GM12878 (cell line): ENCODE data around the gene L1CAM. TPM values are rescaled to one million over a fixed set of nuclear protein-coding genes. Genes with fewer than 3 reads are reported as not detected.

Experiments used
- ATAC-seq: fragments of 200-7000 bp; cut with Tn5 transposase; 3 replicates; pipeline ENCODE4 v1.9.1; 2020; ENCODE audit warnings: mild to moderate bottlenecking, moderate library complexity
- BruUV-seq: library from RNA; stranded (reverse); fragments of 400-500 nt; replicated peaks from 2 replicates; lab custom pipeline; 2021; lab: Mats Ljungman, UMichigan
- CTCF ChIA-PET: fragments of 300-600 bp; sonication (Branson Sonifier 250); formaldehyde crosslinking; extraction: SDS; loops from one replicate; lab custom pipeline; 2021; ENCODE audit warnings: inconsistent platforms; lab: Yijun Ruan, JAX
- POLR2A ChIA-PET: fragments of 350-600 bp; formaldehyde crosslinking; extraction: SDS; loops from one replicate; lab custom pipeline; 2021; ENCODE audit warnings: inconsistent platforms; lab: Charles Lee
- RAD21 ChIA-PET: fragments of 300-600 bp; sonication (Branson Sonifier 250); formaldehyde crosslinking; loops from one replicate; lab custom pipeline; 2023; ENCODE audit warnings: antibody characterized with exemption; ENCODE audit not compliant: unreplicated experiment; lab: Charles Lee
- SMC1A ChIA-PET: fragments of 300-600 bp; sonication (Branson Sonifier 250); formaldehyde crosslinking; loops from one replicate; lab custom pipeline; 2023; ENCODE audit not compliant: unreplicated experiment, uncharacterized antibody; lab: Charles Lee
- DNase-seq: peaks from one replicate; pipeline ENCODE4 v3.0.0-alpha.2; 2011; ENCODE audit warnings: low read depth, low spot score
- FAIRE-seq: peaks from 3 replicates; lab custom pipeline; 2011; peaks lifted over from hg19 to GRCh38; lab: Jason Lieb, UNC
- H2AFZ ChIP-seq: 2 replicates; pipeline ENCODE4 v1.6.0; 2011; ENCODE audit warnings: low read depth, low read length, control low read depth; ENCODE audit not compliant: control insufficient read depth
- H3K27ac ChIP-seq: 2 replicates; pipeline ENCODE4 v1.5.1; 2011; ENCODE audit warnings: control low read depth; ENCODE audit not compliant: control insufficient read depth, insufficient read depth
- H3K27me3 ChIP-seq, 2 experiments: replicated peaks in 1 of 2; 2 replicates each; pipeline versions ENCODE4 v1.6.0 to v1.6.1; 2011; ENCODE audit warnings: low read length in 1 of 2; ENCODE audit not compliant: control insufficient read depth in 2 of 2, insufficient read depth in 2 of 2
- H3K36me3 ChIP-seq, 2 experiments: 2 replicates each; pipeline ENCODE4 v1.5.1; 2011; ENCODE audit warnings: low read length in 1 of 2; ENCODE audit not compliant: control insufficient read depth in 2 of 2, insufficient read depth in 2 of 2
- H3K4me1 ChIP-seq: 2 replicates; pipeline ENCODE4 v1.6.1; 2011; ENCODE audit warnings: mild to moderate bottlenecking, low read length, moderate library complexity, mixed read lengths; ENCODE audit not compliant: control insufficient read depth, insufficient read depth
- H3K4me2 ChIP-seq: 2 replicates; pipeline ENCODE4 v1.6.0; 2011; ENCODE audit warnings: control low read depth; ENCODE audit not compliant: control insufficient read depth, insufficient read depth
- H3K4me3 ChIP-seq: fragments of 200-600 bp; sonication (generic); 2 replicates; pipeline ENCODE4 v1.5.1; 2016
- H3K79me2 ChIP-seq: 2 replicates; pipeline ENCODE4 v1.6.0; 2011; ENCODE audit warnings: low read length; ENCODE audit not compliant: control insufficient read depth, insufficient read depth
- H3K9ac ChIP-seq: 2 replicates; pipeline ENCODE4 v1.8.0; 2011; ENCODE audit warnings: low read length, control low read depth, mixed read lengths; ENCODE audit not compliant: control insufficient read depth, insufficient read depth
- H3K9me3 ChIP-seq: replicated peaks from 3 replicates; pipeline ENCODE4 v1.5.1; 2011; ENCODE audit warnings: mild to moderate bottlenecking, low read length; ENCODE audit not compliant: control insufficient read depth, insufficient read depth
- H4K20me1 ChIP-seq: 2 replicates; pipeline ENCODE4 v1.6.0; 2011; ENCODE audit not compliant: control insufficient read depth, insufficient read depth
- ATF7 ChIP-seq: fragments of 450-650 bp; IDR thresholded peaks from 2 replicates; pipeline ENCODE4 v1.6.1; 2016; ENCODE audit warnings: low read depth, mild to moderate bottlenecking
- BHLHE40 ChIP-seq, 2 experiments: fragments of 450-650 bp in 1 of 2; IDR thresholded peaks; 2 replicates each; pipeline ENCODE4 v1.6.1; 2011 to 2017; ENCODE audit warnings: low read depth in 2 of 2, borderline replicate concordance in 1 of 2, improper control_type of control experiment in 1 of 2, low read length in 1 of 2, mild to moderate bottlenecking in 1 of 2
- ETV6 ChIP-seq, 2 experiments: fragments of 450-650 bp in 1 of 2; IDR thresholded peaks in 1 of 2; conservative IDR thresholded peaks in 1 of 2; 2 replicates each; pipeline ENCODE4 v1.6.1; 2014; ENCODE audit warnings: antibody characterized with exemption in 1 of 2, borderline replicate concordance in 1 of 2, low read depth in 1 of 2, mild to moderate bottlenecking in 1 of 2, moderate library complexity in 1 of 2
- HDAC2 ChIP-seq: fragments of 200-600 bp; sonication (generic); IDR thresholded peaks from 2 replicates; pipeline ENCODE4 v1.6.1; 2017
- IKZF2 ChIP-seq, 2 experiments: fragments of 450-650 bp; IDR thresholded peaks; 2 replicates each; pipeline ENCODE4 v1.6.1; 2017; ENCODE audit warnings: mild to moderate bottlenecking in 2 of 2, moderate library complexity in 2 of 2
- MXI1 ChIP-seq: fragments of 150-350 bp; IDR thresholded peaks from 2 replicates; pipeline ENCODE4 v1.6.1; 2011; ENCODE audit warnings: low read depth, mild to moderate bottlenecking, inconsistent platforms, low read length, improper control_type of control experiment
- NR2C1 ChIP-seq: fragments of 450-650 bp; IDR thresholded peaks from 2 replicates; pipeline ENCODE4 v1.6.1; 2017; ENCODE audit warnings: antibody characterized with exemption, mild to moderate bottlenecking, moderate library complexity
- REST ChIP-seq: IDR thresholded peaks from 2 replicates; pipeline ENCODE4 v1.6.1; 2012; ENCODE audit warnings: mild to moderate bottlenecking, low read depth, low read length
- SIX5 ChIP-seq: IDR thresholded peaks from 2 replicates; pipeline ENCODE4 v1.6.1; 2011; ENCODE audit warnings: mild to moderate bottlenecking, low read depth, low read length, moderate library complexity; ENCODE audit not compliant: severe bottlenecking
- SKIL ChIP-seq: fragments of 450-650 bp; IDR thresholded peaks from 2 replicates; pipeline ENCODE4 v1.6.1; 2017; ENCODE audit warnings: mild to moderate bottlenecking, low read depth, inconsistent platforms; ENCODE audit not compliant: poor library complexity, severe bottlenecking
- STAT1 ChIP-seq: fragments of 450-650 bp; conservative IDR thresholded peaks from 2 replicates; pipeline ENCODE4 v1.6.1; 2014; ENCODE audit warnings: antibody characterized with exemption, mild to moderate bottlenecking
- SUZ12 ChIP-seq: fragments of 200-600 bp; sonication (generic); IDR thresholded peaks from one replicate; pipeline ENCODE4 v1.6.1; 2018; ENCODE audit warnings: antibody characterized with exemption, mild to moderate bottlenecking; ENCODE audit not compliant: unreplicated experiment
- TBL1XR1 ChIP-seq: IDR thresholded peaks from 2 replicates; pipeline ENCODE4 v1.6.1; 2012; ENCODE audit warnings: low read depth, low read length, improper control_type of control experiment
- TCF3 ChIP-seq: IDR thresholded peaks from 2 replicates; pipeline ENCODE4 v1.6.1; 2012; ENCODE audit warnings: low read depth, mild to moderate bottlenecking, low read length, borderline replicate concordance; ENCODE audit not compliant: insufficient read depth
- YBX1 ChIP-seq: fragments of 450-650 bp; IDR thresholded peaks from 2 replicates; pipeline ENCODE4 v1.6.1; 2016; ENCODE audit warnings: antibody characterized with exemption
- ZNF217 ChIP-seq: fragments of 450-650 bp; IDR thresholded peaks from 2 replicates; pipeline ENCODE4 v1.6.1; 2017; ENCODE audit warnings: antibody characterized with exemption, mild to moderate bottlenecking
- WGBS: methylation state at CpG from one replicate; pipeline ENCODE4 v1.1.6; 2016; ENCODE audit warnings: low lambda C conversion rate; ENCODE audit not compliant: insufficient replicate concordance, insufficient coverage; ENCODE audit errors: missing lambda C conversion rate; 5-methylcytosine and 5-hydroxymethylcytosine counted together
- in situ Hi-C: fragments of 300-500 bp; cut with MboI; formaldehyde crosslinking; loops from 9 replicates; pipeline ENCODE4 v1.14.3; 2018; ENCODE audit warnings: mixed read lengths
- intact Hi-C: fragments of 100-400 bp; cut with micrococcal nuclease; formaldehyde crosslinking; loops from one replicate; pipeline ENCODE4 v1.14.2; 2022; ENCODE audit not compliant: unreplicated experiment
- polyA plus RNA-seq, 11 experiments: library from polyadenylated mRNA; depleted of rRNA in 4 of 11; unstranded in 6 of 11; stranded (reverse) in 5 of 11; fragments of >200 nt; fragmentation: Nextera tagmentation in 4 of 11; fragmentation: Illumina TruSeq in 1 of 11; extraction: Ambion mirVana in 4 of 11; extraction: Trizol in 1 of 11; gene quantifications; 1 replicate in 1 of 11; 2 replicates in 10 of 11; pipeline versions ENCODE4 v1.2.1 to v1.2.3, GENCODE V29; 2011 to 2016; ENCODE audit warnings: inconsistent platforms in 2 of 11, missing spikeins in 2 of 11, low read depth in 1 of 11
- total RNA-seq, 4 experiments: library from RNA; depleted of rRNA in 3 of 4; stranded (reverse); fragments of >200 nt in 3 of 4; fragmentation: Illumina TruSeq in 1 of 4; extraction: Trizol in 1 of 4; gene quantifications; 2 replicates each; pipeline versions ENCODE4 v1.2.1 to v1.2.3, GENCODE V29; 2013 to 2021

The L1CAM gene
- total and polyA plus RNA-seq, 10 of the 15 experiments (the other 5 are each of a cell fraction or from before 2014, with no cell fraction given): 0.01 to 0.64 (median 0.09) TPM; not detected in 5

GRCh38 chrX:153845842-153846241 is 40.1 kb downstream of the L1CAM start:
- ATAC-seq: no peak
- SMC1A ChIA-PET: no interaction called here
- H2AFZ ChIP-seq: no peak overlapping the region
- TF ChIP-seq HDAC2 (no peak), TBL1XR1 (no peak), REST (no peak), YBX1 (no peak), ATF7 (no peak), STAT1 (no peak), ZNF217 (no peak), ETV6 (conservative IDR thresholded peaks at IDR 0.05 in 1 of 2, IDR thresholded peaks at IDR 0.05 in 1 of 2; ENCODE audit: borderline replicate concordance in 1 of 2, low read depth in 1 of 2) (no peak), SIX5 (no peak), TCF3 (no peak), SUZ12 (no peak), BHLHE40 (IDR thresholded peaks at IDR 0.05; ENCODE audit: borderline replicate concordance in 1 of 2, low read depth in 2 of 2, low read length in 1 of 2) (no peak), MXI1 (no peak), NR2C1 (no peak), IKZF2 (IDR thresholded peaks at IDR 0.05) (no peak), SKIL (no peak)
- in situ Hi-C loops (no loop called here), intact Hi-C loops (no loop called here)
- POLR2A ChIA-PET: no interaction called here
- CTCF ChIA-PET: no interaction called here
- no peaks in the 10 kb centered on the region for H3K79me2 ChIP-seq
- no peak overlapping the region for H3K4me2 ChIP-seq
- H3K4me1 ChIP-seq: no peaks in the 10 kb centered on the region
- no peak overlapping the region for H3K4me3 ChIP-seq
- no peaks in the 10 kb centered on the region; the same call in 2 of the 3 replicates for H3K9me3 ChIP-seq
- H3K36me3 ChIP-seq: no peaks in the 10 kb centered on the region
- no peaks in the 10 kb centered on the region for H4K20me1 ChIP-seq
- RAD21 ChIA-PET: no interaction called here
- no peak overlapping the region for H3K27ac ChIP-seq
- 2% methylated on average over 3 of the region's 3 CpGs for WGBS
- no peak for FAIRE-seq
- no TSS peak for BruUV-seq
- H3K27me3 ChIP-seq: no peaks in the 10 kb centered on the region; a peak in 1 of 4 replicates
- H3K9ac ChIP-seq: no peak overlapping the region
- DNase-seq: no peak
